ENCODE data around the gene FUT8.

GRCh38 chr14:65496178-65496993 lies 83.9 kb downstream of the FUT8 start:
- TF ChIP-seq YY1 (IDR thresholded peaks at IDR 0.05; ENCODE audit: low read depth): no peak
- no peak for TF ChIP-seq GABPA (IDR thresholded peaks at IDR 0.05; ENCODE audit: low read depth)
- no peak for TF ChIP-seq CTCF (IDR thresholded peaks at IDR 0.05)
- TF ChIP-seq NRF1 (IDR thresholded peaks at IDR 0.05; ENCODE audit: low read depth, low read length): no peak
- no peak for TF ChIP-seq SMC3 (IDR thresholded peaks at IDR 0.05; ENCODE audit: low read depth, low read length)
- TF ChIP-seq SIN3A (IDR thresholded peaks at IDR 0.05; ENCODE audit: borderline replicate concordance, low read depth, low read length): no peak
- TF ChIP-seq TAF1 (IDR thresholded peaks at IDR 0.05; ENCODE audit: borderline replicate concordance, low read depth, low read length): no peak
- no peak for TF ChIP-seq USF2 (IDR thresholded peaks at IDR 0.05; ENCODE audit: borderline replicate concordance, low read depth, low read length)
- no peak for TF ChIP-seq POLR2AphosphoS5 (IDR thresholded peaks at IDR 0.05; ENCODE audit: low read depth, low read length)
- no peak for TF ChIP-seq REST (IDR thresholded peaks at IDR 0.05; ENCODE audit: low read depth, low read length)
- no peak for TF ChIP-seq EZH2phosphoT487 (IDR thresholded peaks at IDR 0.05; ENCODE audit: borderline replicate concordance, low read depth)
- TF ChIP-seq TCF12 (IDR thresholded peaks at IDR 0.05): no peak
